Epidermal melanocyte (primary cell): ENCODE measurements around the gene PCBD1.
"Not testable (repeated sequence)": the region's sequence is repeated elsewhere in the genome, so short reads cannot be mapped to it uniquely, and the experiment has no call there.

Source experiments
- DNase-seq: peaks from one replicate; pipeline ENCODE4 v3.0.0; 2011; ENCODE audit warnings: low spot score; ENCODE audit not compliant: insufficient read length

Gene PCBD1

GRCh38 chr10:70887804-70888800 is at the start of gene PCBD1:
Gene PCBD1, minus strand, starts transcription at chr10:70888565. Its CDS starts 32 bp downstream, at chr10:70888533.
- no peak for DNase-seq

DNA sequence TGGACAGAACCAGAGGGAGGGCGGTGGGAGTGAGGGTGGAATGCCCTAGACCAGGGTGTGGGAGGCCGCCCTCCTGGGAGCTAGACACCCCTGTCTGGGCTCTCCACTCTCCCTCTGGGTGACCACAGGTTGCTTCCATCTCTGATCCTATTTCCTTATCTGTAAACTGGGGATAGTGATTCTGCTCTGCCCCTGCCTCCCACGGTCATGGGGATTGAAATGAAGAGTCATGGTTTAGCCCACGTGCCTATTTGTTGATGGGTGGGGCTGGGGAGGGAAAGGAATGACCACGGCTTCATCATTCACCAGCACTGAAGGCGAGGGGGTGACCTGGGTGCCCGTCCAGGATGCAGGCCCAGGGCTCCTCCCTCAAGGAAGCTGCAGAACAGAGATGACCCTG is 49.3 kb upstream of the PCBD1 start:
- DNase-seq = no peak

GRCh38 chr10:70936111-70936510 is 47.7 kb upstream of the PCBD1 start:
- no peak for DNase-seq

DNA sequence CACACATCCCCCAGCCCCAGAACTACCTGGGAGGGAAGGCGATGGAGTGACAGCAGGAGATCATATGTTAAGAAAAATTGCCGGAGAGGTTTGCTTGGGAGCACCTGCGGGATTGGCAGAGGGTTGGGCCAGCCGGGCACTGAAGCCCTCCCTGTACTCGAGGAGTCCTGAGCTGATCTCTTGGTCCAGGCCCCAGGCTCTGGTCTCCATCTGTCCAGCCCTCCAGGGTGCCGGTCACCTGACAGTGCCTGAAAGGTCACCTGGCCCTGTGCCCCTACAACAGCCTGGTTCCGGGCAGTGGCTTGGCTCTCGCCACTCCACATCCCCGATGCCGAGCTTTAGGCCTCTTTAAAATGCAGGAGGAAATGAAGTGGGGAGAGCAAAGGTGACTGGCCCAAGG is 47.3 kb upstream of the PCBD1 start:
- no peak for DNase-seq

DNA sequence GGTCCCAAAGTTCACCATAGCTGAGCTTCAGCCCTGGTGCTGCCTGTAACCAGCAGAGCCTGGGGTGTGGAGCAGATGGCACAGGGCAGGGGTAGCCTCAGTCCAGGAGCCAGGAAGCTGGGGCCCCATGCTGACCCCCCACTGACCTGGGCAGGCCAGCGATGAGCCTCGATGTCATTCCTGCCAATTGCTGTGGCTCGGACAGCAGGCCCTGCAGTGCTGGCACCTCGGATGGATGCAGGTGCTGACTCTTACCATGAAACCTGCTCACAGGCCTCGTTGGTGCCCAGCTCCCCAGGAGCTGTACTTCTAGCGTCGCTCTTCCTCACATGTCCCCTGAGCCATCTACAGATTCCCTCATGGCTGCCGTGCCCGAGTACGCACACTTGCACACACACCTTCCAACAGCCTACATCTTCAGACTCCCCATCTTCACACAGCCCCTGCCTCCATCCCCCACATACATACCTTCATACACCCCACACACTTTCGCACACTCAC is 46.8 kb upstream of the PCBD1 start:
- no peak for DNase-seq

DNA sequence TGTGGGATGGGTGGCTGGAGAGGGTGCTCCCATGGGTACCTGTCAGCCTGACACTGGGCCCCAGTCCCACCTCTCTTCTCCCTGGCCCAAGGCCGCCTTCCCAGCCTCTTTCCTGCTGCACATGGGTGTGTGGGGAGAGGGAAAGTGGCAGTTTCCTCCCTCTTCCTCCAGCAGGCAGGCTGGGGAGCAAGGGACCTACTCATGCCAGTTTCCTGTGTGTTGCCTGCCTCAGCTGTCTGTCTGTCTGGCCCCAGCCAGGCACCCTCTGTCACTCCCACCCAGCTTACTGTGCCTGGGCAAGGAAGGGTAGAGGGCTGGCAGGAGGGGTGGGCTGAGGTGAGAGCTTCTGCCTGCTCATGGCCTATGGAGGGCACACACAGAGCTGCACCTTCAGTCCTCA is 46.3 kb upstream of the PCBD1 start:
- no peak for DNase-seq

- no peak for DNase-seq
These were observed 44.2 kb upstream of the PCBD1 start for GRCh38 chr10:70932392-70933196.

DNA sequence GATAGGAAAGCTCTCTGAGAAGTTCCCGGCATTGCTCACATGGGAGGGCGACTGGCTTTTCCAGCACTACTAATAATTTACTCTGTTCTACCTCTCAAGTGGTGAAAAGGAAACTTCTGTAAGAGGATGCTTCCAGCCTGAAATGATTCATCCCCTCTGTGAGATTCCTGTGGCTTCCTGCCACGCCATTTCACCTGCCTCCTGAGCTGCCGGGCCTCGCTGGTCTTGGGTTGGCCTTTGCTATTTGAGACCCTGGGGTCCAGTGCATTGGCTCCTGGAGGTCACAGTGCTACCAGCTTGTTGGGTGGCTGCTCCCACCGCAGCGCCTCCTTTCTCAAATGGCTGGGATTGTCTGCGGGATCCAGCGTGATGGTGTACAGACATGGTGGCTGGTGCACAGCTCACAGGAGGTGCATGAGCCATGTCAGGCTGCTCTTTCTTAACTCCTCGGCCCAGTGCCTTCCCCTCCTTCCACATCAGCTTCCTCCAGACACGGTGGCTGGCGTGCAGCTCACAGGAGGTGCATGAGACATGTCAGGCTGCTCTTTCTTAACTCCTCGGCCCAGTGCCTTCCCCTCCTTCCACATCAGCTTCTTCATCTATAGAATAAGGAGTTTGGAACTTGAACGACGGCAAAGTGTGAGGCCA is 42.9 kb upstream of the PCBD1 start:
- no peak for DNase-seq

GRCh38 chr10:70930263-70931000 is 42.1 kb upstream of the PCBD1 start:
- DNase-seq = no peak

DNA sequence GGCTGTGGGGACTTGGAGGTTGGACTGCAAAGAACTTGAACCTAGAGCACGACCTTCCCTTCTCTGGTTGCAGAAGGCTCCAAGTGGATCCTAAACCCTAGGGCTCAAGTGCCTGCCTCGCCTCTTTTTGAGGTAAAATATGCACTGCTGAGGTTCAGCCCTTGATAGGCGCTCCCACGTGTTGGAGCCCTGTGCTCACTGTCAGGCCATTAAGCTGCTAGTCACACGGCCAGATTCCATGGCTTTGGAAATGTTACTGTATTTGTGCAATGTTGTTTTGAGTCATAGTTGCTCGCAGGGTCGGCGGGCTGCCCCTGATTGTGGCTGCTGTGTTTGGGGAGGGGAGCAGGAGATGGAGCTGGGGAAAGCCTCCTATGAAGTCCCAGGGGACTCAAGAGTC is 39.8 kb upstream of the PCBD1 start:
- no peak for DNase-seq

DNA sequence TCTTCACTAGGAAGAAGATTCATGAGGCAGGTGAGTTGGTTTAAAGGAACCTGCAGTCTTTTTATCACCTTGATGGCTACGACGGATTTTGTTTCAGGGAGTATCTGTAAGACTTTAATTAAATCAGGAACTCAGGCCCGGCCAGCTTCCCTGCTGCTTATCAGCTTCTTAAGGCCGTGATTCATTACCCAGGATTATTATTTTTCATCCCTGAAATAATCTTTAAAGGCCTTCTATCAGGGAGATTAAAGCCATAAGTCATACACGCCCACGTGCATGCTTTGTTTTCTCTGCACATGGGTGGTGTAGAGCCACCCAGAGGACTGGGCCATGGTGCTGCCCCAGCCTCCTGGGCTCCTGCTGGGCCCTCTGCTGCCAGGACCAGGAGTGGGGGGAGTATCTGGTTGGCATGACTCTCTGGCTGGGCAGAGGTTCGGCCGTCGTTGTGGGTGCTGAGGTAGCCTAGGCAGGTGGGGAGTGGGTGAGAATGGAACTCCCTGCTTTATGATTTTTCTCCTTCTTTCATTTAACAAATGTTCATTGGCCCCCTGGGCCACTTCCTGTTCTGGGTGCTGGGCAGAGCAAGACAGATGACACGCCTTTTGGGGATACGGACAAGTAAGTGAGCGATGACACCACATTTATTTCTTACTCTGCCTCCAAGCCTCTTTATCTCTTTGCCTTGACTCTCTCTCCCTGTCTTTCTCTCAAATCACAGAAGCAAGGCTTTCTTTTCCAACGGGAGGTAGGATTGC is 39.0 kb upstream of the PCBD1 start:
- DNase-seq = no peak

DNA sequence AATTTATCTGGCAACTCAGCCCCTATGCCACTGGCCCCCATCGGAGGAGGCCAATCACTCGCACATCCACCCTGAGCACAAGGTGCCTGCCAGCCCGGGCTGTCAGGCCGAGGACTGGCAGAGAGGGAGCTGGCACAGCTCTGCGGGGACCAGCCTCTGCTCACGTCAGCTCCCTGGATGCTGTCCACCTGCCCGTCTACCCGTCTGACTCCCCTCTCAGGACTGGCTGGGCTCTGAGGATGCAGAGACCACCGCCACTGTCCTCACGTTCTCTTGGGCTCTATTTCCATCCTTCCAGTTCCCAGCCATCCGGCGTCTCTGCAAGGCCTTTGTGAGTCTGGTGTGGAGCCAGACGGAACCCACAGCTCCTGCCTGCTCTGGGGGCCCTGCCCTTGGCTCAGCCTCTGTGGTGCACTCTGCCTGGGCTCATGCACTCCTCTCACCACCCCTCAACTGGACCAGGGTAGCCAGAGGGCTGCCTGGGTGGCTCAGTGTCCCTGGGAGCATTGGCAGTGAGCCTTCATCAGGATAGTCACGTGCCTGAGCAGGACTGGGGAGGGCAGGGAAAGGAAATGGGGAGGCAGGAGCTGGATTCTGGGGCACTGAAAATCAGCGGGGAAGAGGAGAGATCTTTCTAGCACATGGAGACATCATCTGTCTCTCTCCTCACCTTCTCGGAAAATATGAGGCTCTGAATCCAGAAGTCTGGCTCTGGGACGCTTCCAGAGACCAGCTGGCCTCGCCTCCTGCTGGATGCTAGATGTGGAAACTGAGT is 38.0 kb upstream of the PCBD1 start:
- no peak for DNase-seq

DNA sequence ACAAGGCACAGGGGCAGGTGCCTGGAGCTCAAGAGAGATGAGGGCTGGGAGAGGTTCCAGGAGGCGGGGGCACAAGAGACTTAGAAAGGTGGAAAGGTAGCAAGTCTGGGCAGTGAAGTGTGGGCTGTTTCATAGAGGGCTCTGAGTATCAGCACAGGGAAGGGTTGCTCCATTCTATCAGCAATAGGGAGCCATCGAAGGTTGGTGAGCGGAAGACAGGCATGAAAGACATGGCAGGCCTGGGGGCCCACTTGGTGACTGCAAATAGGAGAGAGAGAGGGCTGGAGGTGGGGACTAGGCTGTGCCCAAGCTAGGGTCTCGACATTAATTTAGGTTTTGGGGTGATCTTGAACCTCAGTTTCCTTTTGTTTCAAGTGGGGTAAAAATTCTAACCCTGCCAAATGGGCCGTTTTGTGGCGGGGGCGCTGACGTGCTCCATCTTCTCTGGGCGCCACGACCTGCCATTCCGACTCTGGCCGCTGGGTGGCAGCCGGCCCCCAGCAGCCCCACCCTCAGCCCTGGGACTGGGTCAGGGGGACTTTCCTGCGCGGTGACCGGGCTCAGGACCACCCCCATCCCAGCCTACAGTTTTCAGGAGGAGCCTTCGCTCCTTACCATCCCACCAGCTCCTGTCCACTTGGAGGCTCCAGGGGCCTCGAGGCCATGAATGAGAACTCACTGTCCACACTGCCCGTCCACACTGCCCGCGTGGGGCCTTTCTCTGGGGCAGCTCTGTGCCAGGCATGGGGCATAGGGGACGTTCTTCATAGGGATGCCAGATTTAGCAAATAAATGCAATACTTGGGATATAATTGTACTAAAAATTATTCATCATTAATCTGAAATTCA is 37.2 kb upstream of the PCBD1 start:
- DNase-seq = peak; percentile 53

- no peak for DNase-seq
These were observed 35.3 kb upstream of the PCBD1 start for GRCh38 chr10:70923696-70924095.

GRCh38 chr10:70921285-70921684 is 32.9 kb upstream of the PCBD1 start:
- no peak for DNase-seq

DNA sequence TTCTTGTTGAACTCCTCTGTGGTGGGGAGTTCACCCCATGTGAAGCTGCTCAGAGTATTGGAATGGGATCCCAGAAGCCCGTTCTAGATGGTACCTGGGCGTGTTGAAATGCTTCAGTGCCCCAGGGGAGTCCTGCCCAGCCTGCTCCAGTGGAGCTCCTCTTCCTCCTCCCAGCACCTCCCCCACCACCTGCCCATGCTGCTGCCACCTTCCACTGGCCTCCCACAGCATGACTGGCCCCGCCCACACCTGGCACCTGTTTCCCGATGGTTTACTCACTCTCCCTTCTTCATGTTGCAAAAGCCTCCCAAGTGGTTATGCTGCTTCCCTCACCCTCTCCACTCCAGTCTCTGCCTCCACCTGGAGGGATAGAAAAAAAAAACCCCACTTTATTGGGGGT is 32.2 kb upstream of the PCBD1 start:
- no peak for DNase-seq

GRCh38 chr10:70919906-70920305 is 31.5 kb upstream of the PCBD1 start:
- DNase-seq = not testable (repeated sequence)

DNA sequence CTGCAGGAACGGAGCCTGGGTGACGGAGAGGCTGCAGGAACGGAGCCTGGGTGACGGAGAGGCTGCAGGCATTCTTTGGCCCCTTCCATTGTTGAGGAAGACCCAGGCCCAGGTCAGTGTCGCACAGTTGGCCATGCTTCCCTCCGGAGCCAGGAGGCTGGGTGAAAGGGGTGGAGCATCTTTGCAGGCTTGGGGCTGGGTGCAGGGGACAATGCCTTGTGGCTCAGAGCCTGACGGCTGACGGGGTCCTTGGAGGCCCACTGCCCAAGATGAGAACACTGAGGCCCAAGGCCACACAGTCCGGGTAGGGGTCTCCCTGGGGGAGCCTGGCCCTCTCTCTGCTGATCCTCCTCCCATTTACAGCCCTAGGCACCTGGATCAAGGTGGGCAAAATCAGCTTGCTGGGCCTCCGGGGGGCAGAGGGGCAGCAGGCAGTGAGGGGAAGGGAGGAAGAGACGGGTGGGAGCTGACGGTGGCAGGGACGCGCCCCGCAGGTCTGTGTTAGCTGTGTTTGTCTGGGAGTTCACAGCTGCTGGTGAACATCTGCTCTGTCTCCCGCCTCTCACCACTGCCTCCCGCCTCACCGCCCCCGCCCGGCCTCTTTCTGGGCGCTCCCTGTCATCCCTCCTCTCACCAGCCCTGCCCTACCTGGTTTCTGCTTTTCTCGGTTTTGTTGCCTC is 30.6 kb upstream of the PCBD1 start:
- no peak for DNase-seq
